Neural progenitor cell (in vitro differentiated cells): ENCODE results near the gene TSSK2.

ENCODE experiments used
- CTCF ChIP-seq: fragments of 200-600 bp; sonication (generic); IDR thresholded peaks from 2 replicates; pipeline ENCODE4 v1.5.1; 2017; ENCODE audit warnings: antibody characterized with exemption, mild to moderate bottlenecking
- EZH2 ChIP-seq: fragments of 200-600 bp; sonication (generic); IDR thresholded peaks from 2 replicates; pipeline ENCODE4 v1.6.1; 2017; ENCODE audit warnings: antibody characterized with exemption, mild to moderate bottlenecking, moderate library complexity

GRCh38 chr22:19136915-19137314 lies 5.8 kb downstream of the TSSK2 start:
- no peak for TF ChIP-seq EZH2
- no peak for TF ChIP-seq CTCF
